Caco-2 (cell line): ENCODE measurements around the gene ACTN4. TPM values are rescaled to one million over a fixed set of nuclear protein-coding genes. Genes with fewer than 3 reads are reported as not detected.

Source experiments
- BruUV-seq: library from RNA; stranded (reverse); fragments of 400-500 nt; replicated peaks from 2 replicates; lab custom pipeline; 2021; lab: Mats Ljungman, UMichigan
- CTCF ChIA-PET: fragments of 300-600 bp; sonication (Branson Sonifier 250); formaldehyde crosslinking; loops from one replicate; lab custom pipeline; 2022; ENCODE audit warnings: antibody characterized with exemption; lab: Charles Lee
- POLR2A ChIA-PET: fragments of 300-600 bp; sonication (Branson Sonifier 250); formaldehyde crosslinking; loops from one replicate; lab custom pipeline; 2022; ENCODE audit warnings: antibody characterized with exemption; lab: Charles Lee
- DNase-seq, 2 experiments: peaks; one replicate each; pipeline versions ENCODE4 v3.0.0 to v3.0.0-alpha.2; 2020 to 2022
- H3K27me3 ChIP-seq: replicated peaks from 2 replicates; pipeline ENCODE4 v1.6.0; 2011; ENCODE audit warnings: low read length; ENCODE audit not compliant: control insufficient read depth, insufficient read depth
- H3K36me3 ChIP-seq: 2 replicates; pipeline ENCODE4 v1.5.1; 2011; ENCODE audit warnings: low read length; ENCODE audit not compliant: control insufficient read depth, insufficient read depth
- H3K4me1 ChIP-seq: fragments of 250-450 bp; sonication (Bioruptor Pico); 2 replicates; pipeline ENCODE4 v1.5.1; 2020; ENCODE audit warnings: mild to moderate bottlenecking
- H3K4me3 ChIP-seq: 2 replicates; pipeline ENCODE4 v1.5.1; 2011; ENCODE audit warnings: low read depth, mild to moderate bottlenecking, control low read depth, low read length
- H3K9me3 ChIP-seq: fragments of 250-450 bp; sonication (Bioruptor Pico); 2 replicates; pipeline ENCODE4 v1.5.1; 2020; ENCODE audit warnings: mild to moderate bottlenecking, moderate library complexity
- H3K27ac Mint-ChIP-seq: one replicate; pipeline ENCODE4 v1.8.0; 2022; ENCODE audit warnings: mixed read lengths; ENCODE audit not compliant: unreplicated experiment
- H3K27me3 Mint-ChIP-seq: one replicate; pipeline ENCODE4 v1.8.0; 2022; ENCODE audit warnings: mixed read lengths; ENCODE audit not compliant: insufficient read depth, unreplicated experiment
- H3K36me3 Mint-ChIP-seq: one replicate; pipeline ENCODE4 v1.8.0; 2022; ENCODE audit warnings: mild to moderate bottlenecking, mixed read lengths; ENCODE audit not compliant: insufficient read depth, unreplicated experiment
- H3K4me1 Mint-ChIP-seq: one replicate; pipeline ENCODE4 v1.8.0; 2022; ENCODE audit warnings: low read depth, mixed read lengths; ENCODE audit not compliant: unreplicated experiment
- H3K4me3 Mint-ChIP-seq: one replicate; pipeline ENCODE4 v1.8.0; 2022; ENCODE audit warnings: mild to moderate bottlenecking, moderate library complexity, mixed read lengths; ENCODE audit not compliant: unreplicated experiment
- H3K9me3 Mint-ChIP-seq: one replicate; pipeline ENCODE4 v1.8.0; 2022; ENCODE audit warnings: mixed read lengths; ENCODE audit not compliant: unreplicated experiment
- intact Hi-C: fragments of 100-400 bp; cut with micrococcal nuclease; formaldehyde crosslinking; loops from one replicate; pipeline ENCODE4 v1.10.0; 2022; ENCODE audit not compliant: unreplicated experiment
- total RNA-seq: library from RNA; stranded (reverse); gene quantifications from 2 replicates; pipeline ENCODE4 v1.2.3, GENCODE V29; 2022
- TF ChIP-seq, protein P1 (sequence below), 2 experiments: fragments of 200-600 bp in 1 of 2; IDR thresholded peaks; 1 replicate in 1 of 2; 2 replicates in 1 of 2; pipeline versions ENCODE4 v1.5.1 to v1.8.0; 2011 to 2022; ENCODE audit warnings: antibody characterized with exemption in 1 of 2, control low read depth in 1 of 2, inconsistent platforms in 1 of 2, low read depth in 1 of 2, low read length in 1 of 2, mild to moderate bottlenecking in 1 of 2, moderate library complexity in 1 of 2; ENCODE audit not compliant: insufficient read depth in 1 of 2, severe bottlenecking in 1 of 2, unreplicated experiment in 1 of 2

ACTN4 gene
- total RNA-seq, 1 experiment from 2014 or later, result 605 TPM

DNA sequence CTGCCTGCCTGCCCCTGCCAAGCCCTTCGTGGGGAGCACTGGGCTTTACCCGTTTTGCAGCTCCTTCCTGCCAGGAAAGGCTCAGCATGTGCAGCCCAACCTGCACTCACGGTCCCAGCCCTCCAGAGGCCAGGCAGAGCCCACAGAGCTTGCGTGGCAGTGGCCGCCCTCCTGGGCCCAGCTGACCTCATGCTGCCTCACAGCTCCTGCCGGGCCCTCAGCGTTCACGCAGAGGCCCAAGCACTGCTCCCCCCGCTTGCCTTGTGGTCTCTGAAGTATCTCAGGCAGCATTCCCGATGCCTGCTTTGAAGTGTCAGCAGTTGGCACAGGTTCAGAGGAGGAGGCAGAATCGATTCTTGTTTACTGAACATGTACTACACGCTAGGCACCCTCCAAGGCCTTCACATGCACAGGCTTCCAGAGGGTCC lies 64.3 kb downstream of the ACTN4 start:
- peaks cover 9% of the 10 kb centered on the region for H3K4me1 Mint-ChIP-seq
- Histone ChIP-seq H3K9me3 (no peaks in the 10 kb centered on the region), H3K36me3 (peaks cover 16% of the 10 kb centered on the region), H3K4me1 (no peaks in the 10 kb centered on the region), H3K4me3 (no peak overlapping the region), H3K27me3 (no peaks in the 10 kb centered on the region)
- no peak overlapping the region for H3K4me3 Mint-ChIP-seq
- H3K9me3 Mint-ChIP-seq, result no peaks in the 10 kb centered on the region
- POLR2A ChIA-PET, result no interaction called here
- H3K27me3 Mint-ChIP-seq, result no peaks in the 10 kb centered on the region
- DNase-seq, result no peak
- intact Hi-C loops, result no loop called here
- no peak overlapping the region for H3K27ac Mint-ChIP-seq
- CTCF ChIA-PET, result interaction anchor here (0.7 kb wide), 1 partner anchor 10 kb away, joined by 3 read pairs; no protein-coding TSS in a partner anchor
- TF ChIP-seq, protein P1, sequence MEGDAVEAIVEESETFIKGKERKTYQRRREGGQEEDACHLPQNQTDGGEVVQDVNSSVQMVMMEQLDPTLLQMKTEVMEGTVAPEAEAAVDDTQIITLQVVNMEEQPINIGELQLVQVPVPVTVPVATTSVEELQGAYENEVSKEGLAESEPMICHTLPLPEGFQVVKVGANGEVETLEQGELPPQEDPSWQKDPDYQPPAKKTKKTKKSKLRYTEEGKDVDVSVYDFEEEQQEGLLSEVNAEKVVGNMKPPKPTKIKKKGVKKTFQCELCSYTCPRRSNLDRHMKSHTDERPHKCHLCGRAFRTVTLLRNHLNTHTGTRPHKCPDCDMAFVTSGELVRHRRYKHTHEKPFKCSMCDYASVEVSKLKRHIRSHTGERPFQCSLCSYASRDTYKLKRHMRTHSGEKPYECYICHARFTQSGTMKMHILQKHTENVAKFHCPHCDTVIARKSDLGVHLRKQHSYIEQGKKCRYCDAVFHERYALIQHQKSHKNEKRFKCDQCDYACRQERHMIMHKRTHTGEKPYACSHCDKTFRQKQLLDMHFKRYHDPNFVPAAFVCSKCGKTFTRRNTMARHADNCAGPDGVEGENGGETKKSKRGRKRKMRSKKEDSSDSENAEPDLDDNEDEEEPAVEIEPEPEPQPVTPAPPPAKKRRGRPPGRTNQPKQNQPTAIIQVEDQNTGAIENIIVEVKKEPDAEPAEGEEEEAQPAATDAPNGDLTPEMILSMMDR (IDR thresholded peaks at IDR 0.05; ENCODE audit: insufficient read depth in 1 of 2, low read depth in 1 of 2, low read length in 1 of 2, severe bottlenecking in 1 of 2, unreplicated experiment in 1 of 2), result no peak
- peaks cover 100% of the 10 kb centered on the region for H3K36me3 Mint-ChIP-seq
- no TSS peak for BruUV-seq

DNA sequence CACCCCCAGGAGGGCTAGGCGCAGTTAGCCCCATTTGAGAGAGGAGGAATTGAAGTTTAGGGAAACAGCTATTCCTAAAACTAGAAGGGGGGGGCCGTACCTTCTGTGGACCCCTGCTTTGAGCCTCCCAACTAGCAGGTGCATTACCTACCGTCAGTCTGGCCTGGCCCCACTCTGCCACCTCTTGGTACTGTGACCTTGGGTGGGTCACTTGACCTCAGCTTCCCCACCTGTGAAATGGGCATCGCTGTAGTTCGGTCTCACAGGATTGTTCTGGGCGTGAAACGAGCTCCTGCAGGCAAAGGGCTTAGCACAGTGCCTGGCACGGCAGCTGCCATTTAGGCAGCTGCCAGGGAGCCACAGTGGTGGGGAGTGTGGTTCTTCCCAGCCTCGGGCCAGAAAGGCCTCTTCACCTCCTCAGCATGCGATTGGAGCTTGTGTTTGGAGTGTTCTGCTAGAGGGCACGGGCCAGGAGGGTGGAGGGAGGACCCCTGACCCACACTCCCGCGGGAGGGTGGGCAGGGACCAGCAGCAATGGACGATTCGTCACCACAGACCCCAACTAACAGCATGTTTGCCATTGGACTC lies 64.8 kb downstream of the ACTN4 start:
- no peaks in the 10 kb centered on the region for H3K9me3 ChIP-seq
- POLR2A ChIA-PET, result no interaction called here
- BruUV-seq, result no TSS peak
- no peaks in the 10 kb centered on the region for H3K27me3 ChIP-seq
- no peak for DNase-seq
- Mint-ChIP-seq H3K4me3 (no peak overlapping the region), H3K27me3 (no peaks in the 10 kb centered on the region), H3K36me3 (peaks cover 100% of the 10 kb centered on the region), H3K9me3 (no peaks in the 10 kb centered on the region), H3K27ac (no peak overlapping the region), H3K4me1 (peaks cover 9% of the 10 kb centered on the region)
- H3K4me1 ChIP-seq, result no peaks in the 10 kb centered on the region
- TF ChIP-seq, protein P1 (IDR thresholded peaks at IDR 0.05; ENCODE audit: insufficient read depth in 1 of 2, low read depth in 1 of 2, low read length in 1 of 2, severe bottlenecking in 1 of 2, unreplicated experiment in 1 of 2), result no peak
- CTCF ChIA-PET, result interaction anchor here (0.7 kb wide), 1 partner anchor 11 kb away, joined by 3 read pairs; no protein-coding TSS in a partner anchor
- H3K4me3 ChIP-seq, result no peak overlapping the region
- H3K36me3 ChIP-seq, result peaks cover 13% of the 10 kb centered on the region
- intact Hi-C loops, result no loop called here

DNA sequence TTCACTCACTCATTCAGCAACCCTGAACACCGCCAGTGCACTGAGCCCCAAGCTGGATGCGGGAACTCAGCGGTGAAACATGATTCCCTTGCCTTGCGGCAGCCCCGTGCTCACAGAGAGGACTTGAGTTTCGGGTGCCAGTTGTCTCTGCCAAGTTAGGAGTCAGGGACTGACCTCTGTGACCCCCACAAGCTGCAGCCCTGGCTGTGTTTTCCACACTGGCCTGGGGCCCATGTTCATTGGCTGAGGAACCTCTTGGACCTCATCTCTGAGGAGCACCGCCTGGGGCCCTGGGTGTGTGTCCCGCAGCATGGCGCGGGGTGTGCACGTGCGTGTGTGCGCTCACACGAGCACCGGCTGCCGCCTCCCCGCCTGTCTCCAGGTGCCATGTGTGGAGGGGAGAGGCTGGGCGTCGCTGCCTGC lies 65.8 kb downstream of the ACTN4 start:
- Histone ChIP-seq H3K4me1 (no peaks in the 10 kb centered on the region), H3K9me3 (no peaks in the 10 kb centered on the region), H3K27me3 (no peaks in the 10 kb centered on the region), H3K36me3 (peaks cover 6% of the 10 kb centered on the region), H3K4me3 (no peak overlapping the region)
- no peak for DNase-seq
- ChIA-PET POLR2A (no interaction called here), CTCF (no interaction called here)
- no TSS peak for BruUV-seq
- peak overlapping the region; percentile 30 for H3K27ac Mint-ChIP-seq
- intact Hi-C loops, result no loop called here
- H3K36me3 Mint-ChIP-seq, result peaks cover 100% of the 10 kb centered on the region
- no peak overlapping the region for H3K4me3 Mint-ChIP-seq
- H3K27me3 Mint-ChIP-seq, result no peaks in the 10 kb centered on the region
- peaks cover 9% of the 10 kb centered on the region for H3K4me1 Mint-ChIP-seq
- TF ChIP-seq, protein P1 (IDR thresholded peaks at IDR 0.05; ENCODE audit: insufficient read depth in 1 of 2, low read depth in 1 of 2, low read length in 1 of 2, severe bottlenecking in 1 of 2, unreplicated experiment in 1 of 2), result no peak
- no peaks in the 10 kb centered on the region for H3K9me3 Mint-ChIP-seq
